IPS-15b (cell line): Measurements from ENCODE around the gene SULT1B1.

Experiments
- H3K27me3 ChIP-seq: one replicate; pipeline ENCODE4 v1.6.1; 2013; ENCODE audit warnings: low read length; ENCODE audit not compliant: control insufficient read depth, insufficient read depth
- H3K36me3 ChIP-seq: one replicate; pipeline ENCODE4 v1.6.1; 2013; ENCODE audit warnings: low read length; ENCODE audit not compliant: control insufficient read depth, insufficient read depth
- H3K4me1 ChIP-seq: one replicate; pipeline ENCODE4 v1.6.1; 2013; ENCODE audit warnings: mild to moderate bottlenecking, low read length; ENCODE audit not compliant: control insufficient read depth, insufficient read depth
- H3K4me3 ChIP-seq: one replicate; pipeline ENCODE4 v1.5.1; 2013; ENCODE audit warnings: low read depth, low read length
- H3K9ac ChIP-seq: one replicate; pipeline ENCODE4 v1.6.1; 2013; ENCODE audit warnings: low read depth, mild to moderate bottlenecking, low read length
- H3K9me3 ChIP-seq: one replicate; pipeline ENCODE4 v1.6.1; 2013; ENCODE audit warnings: mild to moderate bottlenecking, low read length; ENCODE audit not compliant: control insufficient read depth, insufficient read depth

SULT1B1 gene

GRCh38 chr4:69748173-69748572, 12.2 kb downstream of the SULT1B1 start:
- no peaks in the 10 kb centered on the region for H3K9me3 ChIP-seq
- no peak overlapping the region for H3K9ac ChIP-seq
- H3K4me1 ChIP-seq = no peaks in the 10 kb centered on the region
- no peaks in the 10 kb centered on the region for H3K27me3 ChIP-seq
- no peak overlapping the region for H3K4me3 ChIP-seq
- H3K36me3 ChIP-seq = no peaks in the 10 kb centered on the region

GRCh38 chr4:69744157-69744478, 16.3 kb downstream of the SULT1B1 start:
- H3K9me3 ChIP-seq = no peaks in the 10 kb centered on the region

GRCh38 chr4:69743476-69744156, 16.8 kb downstream of the SULT1B1 start:
- no peak overlapping the region for H3K4me3 ChIP-seq
- no peaks in the 10 kb centered on the region for H3K36me3 ChIP-seq
- H3K9me3 ChIP-seq = no peaks in the 10 kb centered on the region
- no peaks in the 10 kb centered on the region for H3K4me1 ChIP-seq
- H3K9ac ChIP-seq = no peak overlapping the region
- no peaks in the 10 kb centered on the region for H3K27me3 ChIP-seq

More at GRCh38 chr4:69744157-69744478, 16.3 kb downstream of the SULT1B1 start:
- no peaks in the 10 kb centered on the region for H3K27me3 ChIP-seq
- no peak overlapping the region for H3K4me3 ChIP-seq
- H3K9ac ChIP-seq = no peak overlapping the region
- no peaks in the 10 kb centered on the region for H3K36me3 ChIP-seq
- no peaks in the 10 kb centered on the region for H3K4me1 ChIP-seq

GRCh38 chr4:69742596-69742995, 17.8 kb downstream of the SULT1B1 start:
- H3K9me3 ChIP-seq = no peaks in the 10 kb centered on the region

GRCh38 chr4:69738872-69739271, 21.5 kb downstream of the SULT1B1 start:
- Histone ChIP-seq H3K9me3 (no peaks in the 10 kb centered on the region), H3K4me3 (no peak overlapping the region), H3K27me3 (no peaks in the 10 kb centered on the region), H3K36me3 (no peaks in the 10 kb centered on the region), H3K9ac (no peak overlapping the region), H3K4me1 (no peaks in the 10 kb centered on the region)

More at GRCh38 chr4:69742596-69742995, 17.8 kb downstream of the SULT1B1 start:
- Histone ChIP-seq H3K4me3 (no peak overlapping the region), H3K4me1 (no peaks in the 10 kb centered on the region), H3K9ac (no peak overlapping the region), H3K36me3 (no peaks in the 10 kb centered on the region), H3K27me3 (no peaks in the 10 kb centered on the region)

DNA sequence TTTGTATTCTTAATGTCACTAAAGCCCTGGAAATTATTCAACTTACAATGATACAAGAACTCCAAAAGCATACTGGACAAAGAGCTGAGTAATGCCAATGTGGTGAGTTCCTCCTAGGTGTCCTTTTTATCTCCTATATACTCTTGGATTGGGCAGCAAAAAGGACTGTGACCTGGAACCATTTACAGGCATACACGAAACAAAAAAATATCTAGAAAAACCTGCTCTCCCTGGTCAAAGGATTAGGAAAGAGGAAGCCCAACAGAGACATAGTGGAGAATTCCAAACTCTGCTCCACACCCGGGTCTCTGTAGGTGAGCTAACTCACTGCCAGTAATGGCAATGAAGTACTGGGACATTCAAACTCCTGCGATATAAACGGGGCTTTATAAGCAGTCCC, 25.3 kb downstream of the SULT1B1 start:
- Histone ChIP-seq H3K36me3 (no peaks in the 10 kb centered on the region), H3K9ac (no peak overlapping the region), H3K4me1 (no peaks in the 10 kb centered on the region), H3K4me3 (no peak overlapping the region), H3K9me3 (no peaks in the 10 kb centered on the region), H3K27me3 (no peaks in the 10 kb centered on the region)

GRCh38 chr4:69731847-69732246, 28.6 kb downstream of the SULT1B1 start:
- H3K9ac ChIP-seq = no peak overlapping the region
- no peak overlapping the region for H3K4me3 ChIP-seq
- no peaks in the 10 kb centered on the region for H3K4me1 ChIP-seq
- no peaks in the 10 kb centered on the region for H3K27me3 ChIP-seq
- no peaks in the 10 kb centered on the region for H3K36me3 ChIP-seq
- H3K9me3 ChIP-seq = no peaks in the 10 kb centered on the region

DNA sequence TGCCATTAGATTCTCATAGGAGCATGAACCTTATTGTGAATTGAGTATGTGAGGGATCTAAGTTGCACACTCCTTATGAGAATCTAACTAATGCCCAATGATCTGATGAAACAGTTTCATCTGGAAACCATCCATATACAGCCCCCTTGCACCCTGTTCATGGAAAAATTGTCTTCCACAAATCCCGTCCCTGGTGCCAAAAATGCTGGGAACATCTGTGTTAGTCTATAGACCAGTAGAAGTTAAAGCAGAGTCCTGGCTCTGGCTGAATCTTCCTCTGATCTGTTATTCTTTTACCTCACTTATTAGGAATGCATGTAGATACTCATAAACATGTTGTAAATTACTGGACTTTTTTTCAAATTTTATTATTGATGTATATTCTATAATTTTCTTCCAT, 29.2 kb downstream of the SULT1B1 start:
- Histone ChIP-seq H3K4me1 (no peaks in the 10 kb centered on the region), H3K4me3 (no peak overlapping the region), H3K27me3 (no peaks in the 10 kb centered on the region), H3K36me3 (no peaks in the 10 kb centered on the region), H3K9ac (no peak overlapping the region), H3K9me3 (no peaks in the 10 kb centered on the region)

DNA sequence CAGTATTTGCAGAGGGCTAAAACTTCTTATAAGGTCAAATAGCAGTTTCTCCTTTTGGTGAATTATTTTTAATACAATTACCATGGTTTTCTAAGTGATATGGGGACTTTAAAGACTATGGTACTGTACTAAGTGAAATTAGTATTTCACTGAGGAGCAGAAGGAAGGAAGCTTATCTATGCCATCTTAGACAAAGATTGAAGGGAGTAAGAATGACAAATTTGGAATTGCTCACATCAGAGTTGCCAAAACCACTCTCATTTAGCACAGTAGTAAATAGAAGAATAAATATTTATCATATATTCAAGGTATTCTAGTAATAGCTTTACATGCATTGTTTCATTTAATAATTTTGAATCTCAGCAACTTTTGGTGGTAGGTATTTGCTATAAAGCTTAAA, 30.4 kb downstream of the SULT1B1 start:
- H3K27me3 ChIP-seq = no peaks in the 10 kb centered on the region
- no peaks in the 10 kb centered on the region for H3K4me1 ChIP-seq
- no peaks in the 10 kb centered on the region for H3K36me3 ChIP-seq
- H3K9me3 ChIP-seq = no peaks in the 10 kb centered on the region
- no peak overlapping the region for H3K9ac ChIP-seq
- H3K4me3 ChIP-seq = no peak overlapping the region

- no peaks in the 10 kb centered on the region for H3K27me3 ChIP-seq
- H3K36me3 ChIP-seq = no peaks in the 10 kb centered on the region
- no peak overlapping the region for H3K4me3 ChIP-seq
- H3K9ac ChIP-seq = no peak overlapping the region
- H3K4me1 ChIP-seq = no peaks in the 10 kb centered on the region
- no peaks in the 10 kb centered on the region for H3K9me3 ChIP-seq
These were observed 32.5 kb downstream of the SULT1B1 start for GRCh38 chr4:69727926-69728325.

DNA sequence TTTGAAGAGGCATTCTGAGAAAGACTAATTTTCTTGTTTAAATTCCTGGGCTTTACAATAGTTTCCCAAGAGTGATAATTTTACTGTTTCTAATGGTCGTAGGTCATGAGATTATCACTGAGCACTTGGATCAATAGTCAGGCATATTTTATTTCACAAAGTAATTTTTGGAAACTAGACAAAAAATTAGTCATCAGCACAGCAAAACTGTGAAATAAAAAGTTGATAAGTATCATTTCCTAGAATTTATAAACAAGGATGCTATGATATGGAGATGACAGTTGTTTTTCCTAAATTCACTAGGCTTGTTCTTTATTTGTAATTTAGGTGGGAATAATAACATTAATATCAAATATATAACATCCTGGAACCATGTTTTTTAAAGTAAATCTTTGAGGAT, 33.0 kb downstream of the SULT1B1 start:
- Histone ChIP-seq H3K9ac (no peak overlapping the region), H3K36me3 (no peaks in the 10 kb centered on the region), H3K9me3 (no peaks in the 10 kb centered on the region), H3K4me1 (no peaks in the 10 kb centered on the region), H3K4me3 (no peak overlapping the region), H3K27me3 (no peaks in the 10 kb centered on the region)

DNA sequence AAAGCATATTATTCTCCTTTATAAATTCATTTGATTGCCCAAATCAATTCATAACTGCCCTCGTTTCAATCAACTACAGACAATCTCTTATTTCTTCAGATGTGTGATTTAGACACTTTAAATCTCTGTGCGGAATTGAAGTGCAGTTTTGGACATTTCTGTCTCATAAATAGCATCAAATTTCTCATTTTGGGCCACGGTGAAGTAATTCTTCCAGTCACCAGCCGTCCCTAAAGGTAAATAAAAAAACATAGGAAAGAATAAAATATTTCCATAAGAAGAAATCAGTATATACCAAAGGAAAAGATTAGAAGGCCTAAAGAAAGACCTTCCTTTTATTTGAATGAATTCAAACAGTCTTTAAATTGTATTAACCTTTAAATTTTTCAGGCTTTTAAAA, 33.4 kb downstream of the SULT1B1 start:
- Histone ChIP-seq H3K9me3 (no peaks in the 10 kb centered on the region), H3K4me1 (no peaks in the 10 kb centered on the region), H3K27me3 (no peaks in the 10 kb centered on the region), H3K36me3 (no peaks in the 10 kb centered on the region), H3K9ac (no peak overlapping the region), H3K4me3 (no peak overlapping the region)
